ENCODE measurements around the gene FGF21.
A peak's percentile ranks its signal among the peaks of the same experiment; 100 is the strongest.

FGF21 gene

GRCh38 chr19:48794291-48794690, 39.0 kb downstream of the FGF21 start:
- no peak for DNase-seq

- DNase-seq, result peak; percentile 92
These were observed 39.8 kb downstream of the FGF21 start for GRCh38 chr19:48795055-48795684.

GRCh38 chr19:48795685-48796070, 40.4 kb downstream of the FGF21 start:
- no peak for DNase-seq

- DNase-seq, result no peak
These were observed 41.2 kb downstream of the FGF21 start for GRCh38 chr19:48796298-48797083.

GRCh38 chr19:48797103-48797502, 41.8 kb downstream of the FGF21 start:
- no peak for DNase-seq

- no peak for DNase-seq
These were observed 43.6 kb downstream of the FGF21 start for GRCh38 chr19:48798937-48799336.

- DNase-seq, result no peak
These were observed 44.3 kb downstream of the FGF21 start for GRCh38 chr19:48799358-48800300.

- DNase-seq, result no peak
These were observed 47.3 kb downstream of the FGF21 start for GRCh38 chr19:48802623-48803022.

GRCh38 chr19:48804496-48804895, 49.2 kb downstream of the FGF21 start:
- DNase-seq, result no peak

- no peak for DNase-seq
These were observed 50.1 kb downstream of the FGF21 start for GRCh38 chr19:48805452-48805851.

GRCh38 chr19:48806518-48806817, 51.1 kb downstream of the FGF21 start:
- DNase-seq, result no peak

- DNase-seq, result peak; percentile 7
These were observed 51.7 kb downstream of the FGF21 start for GRCh38 chr19:48806818-48807589.

- DNase-seq, result no peak
These were observed 52.4 kb downstream of the FGF21 start for GRCh38 chr19:48807590-48808308.
